Ovary (tissue), 9 donors: ENCODE results near the gene PLEKHA7. TPM values are rescaled to one million over a fixed set of nuclear protein-coding genes. Genes with fewer than 3 reads are reported as not detected.

ENCODE experiments used
- DNase-seq, 5 donors: peaks; one replicate each; pipeline ENCODE4 v3.0.0-alpha.2; 2019 to 2020
- H3K27ac ChIP-seq, 2 donors: fragments of 200-600 bp; one replicate each; pipeline versions ENCODE4 v1.5.1 to v1.8.0; 2019 to 2022
- H3K27me3 ChIP-seq: fragments of 200-600 bp; one replicate; pipeline ENCODE4 v1.8.0; 2022
- H3K36me3 ChIP-seq: fragments of 200-600 bp; sonication (generic); one replicate; pipeline ENCODE4 v1.5.1; 2019
- H3K4me1 ChIP-seq: one replicate; pipeline ENCODE4 v1.8.1; 2013; ENCODE audit warnings: mild to moderate bottlenecking, moderate library complexity; ENCODE audit not compliant: insufficient read depth
- H3K4me3 ChIP-seq: fragments of 200-600 bp; sonication (generic); one replicate; pipeline ENCODE4 v1.5.1; 2017
- H3K9me3 ChIP-seq, 2 donors: fragments of 200-600 bp in 1 of 2; sonication (generic) in 1 of 2; one replicate each; pipeline versions ENCODE4 v1.5.1 to v1.8.1; 2013 to 2019; ENCODE audit warnings: mild to moderate bottlenecking in 1 of 2, moderate library complexity in 1 of 2
- EP300 ChIP-seq: sonication (generic); formaldehyde crosslinking; IDR thresholded peaks from one replicate; pipeline ENCODE4 v1.6.1; 2017; ENCODE audit warnings: antibody characterized with exemption
- POLR2A ChIP-seq: fragments of 450-650 bp; IDR thresholded peaks from one replicate; pipeline ENCODE4 v1.6.1; 2017; ENCODE audit warnings: antibody characterized with exemption, mild to moderate bottlenecking, moderate library complexity
- WGBS, 3 donors: extraction: QIAGEN DNeasy Blood & Tissue Kit in 1 of 3; methylation state at CpG; one replicate each; pipeline versions ENCODE4 v1.1.5 to v1.1.7; 2013 to 2017; 5-methylcytosine and 5-hydroxymethylcytosine counted together
- intact Hi-C, 4 donors: fragments of 100-400 bp; cut with DNase I; formaldehyde crosslinking; loops; one replicate each; pipeline versions ENCODE4 v1.11.0 to v1.15.1; 2022 to 2023
- polyA plus RNA-seq, 2 donors: library from polyadenylated mRNA; stranded (reverse); fragments of 200-250 nt in 1 of 2; fragments of 350-450 nt in 1 of 2; fragmentation: Illumina TruSeq in 1 of 2; extraction: RNeasy Lipid Tissue Mini Kit (QIAGEN cat#74804) in 1 of 2; gene quantifications; one replicate each; pipeline ENCODE4 v1.2.3, GENCODE V29; 2013 to 2014
- total RNA-seq, 7 donors: library from RNA; depleted of rRNA in 2 of 7; stranded (reverse); fragments of >200 nt in 2 of 7; fragmentation: NEBNext Ultra II Directional in 3 of 7; extraction: Animal tissue kit (Norgen Biotek cat#: 25700) in 3 of 7; gene quantifications; one replicate each; pipeline versions ENCODE4 v1.1.0 to v1.2.4, GENCODE V29; 2016 to 2023
- TF ChIP-seq, protein P1 (sequence below), 3 donors: fragments of 450-650 bp in 2 of 3; fragments of 200-600 bp in 1 of 3; IDR thresholded peaks; one replicate each; pipeline versions ENCODE4 v1.5.1 to v1.8.0; 2016 to 2022; ENCODE audit warnings: antibody characterized with exemption in 3 of 3, mild to moderate bottlenecking in 1 of 3
- donor health status: DM: no; HTN: no; CAD: no; lungs with moderate emphysema.
- donor health status: DM: no; HTN: no; CAD: no.
- donor health status: Bipolar disorder and iron deficiency.
- donor health status: DM: yes; HTN: yes; CAD: no.
- donor health status: DM: no; HTN: no; CAD: no.
- donor health status: DM: yes; HTN: yes; CAD: no.

Gene PLEKHA7
- total and polyA plus RNA-seq, 9 donors, result 9.6 to 29.5 (median 15.9) TPM

DNA sequence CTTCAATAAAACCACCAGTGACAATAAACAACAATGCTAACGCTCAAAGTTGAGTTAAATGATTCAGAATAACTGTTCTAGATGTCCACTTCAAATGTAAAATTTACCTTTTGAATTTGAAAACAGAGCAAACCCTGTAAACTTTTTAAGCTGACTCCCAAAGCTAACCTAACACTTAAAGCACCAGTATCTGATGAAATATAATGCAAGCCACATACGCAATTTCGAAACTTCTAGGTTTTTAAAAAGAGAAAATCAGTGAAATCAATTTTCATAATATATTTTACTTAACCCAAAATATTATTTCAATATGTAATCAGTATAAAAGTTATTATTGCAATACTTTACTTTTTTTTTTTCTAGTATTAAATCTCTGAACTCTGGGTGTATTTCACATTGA lies 71.3 kb downstream of the PLEKHA7 start:
- no peak for DNase-seq
- 91 to 96% (median 93%) methylated on average over 3 of the region's 3 CpGs for WGBS, 3 donors
- intact Hi-C loops, result loop anchor here in 1 of 4 donors (10.0 kb wide), 1 partner anchor 122 kb away; no protein-coding TSS in a partner anchor
- no peak overlapping the region for H3K4me3 ChIP-seq
- H3K4me1 ChIP-seq, result no peaks in the 10 kb centered on the region
- H3K9me3 ChIP-seq, result no peaks in the 10 kb centered on the region
- H3K27me3 ChIP-seq, result no peaks in the 10 kb centered on the region
- no peaks in the 10 kb centered on the region for H3K36me3 ChIP-seq
- H3K27ac ChIP-seq, result no peak overlapping the region
- TF ChIP-seq, protein P1, sequence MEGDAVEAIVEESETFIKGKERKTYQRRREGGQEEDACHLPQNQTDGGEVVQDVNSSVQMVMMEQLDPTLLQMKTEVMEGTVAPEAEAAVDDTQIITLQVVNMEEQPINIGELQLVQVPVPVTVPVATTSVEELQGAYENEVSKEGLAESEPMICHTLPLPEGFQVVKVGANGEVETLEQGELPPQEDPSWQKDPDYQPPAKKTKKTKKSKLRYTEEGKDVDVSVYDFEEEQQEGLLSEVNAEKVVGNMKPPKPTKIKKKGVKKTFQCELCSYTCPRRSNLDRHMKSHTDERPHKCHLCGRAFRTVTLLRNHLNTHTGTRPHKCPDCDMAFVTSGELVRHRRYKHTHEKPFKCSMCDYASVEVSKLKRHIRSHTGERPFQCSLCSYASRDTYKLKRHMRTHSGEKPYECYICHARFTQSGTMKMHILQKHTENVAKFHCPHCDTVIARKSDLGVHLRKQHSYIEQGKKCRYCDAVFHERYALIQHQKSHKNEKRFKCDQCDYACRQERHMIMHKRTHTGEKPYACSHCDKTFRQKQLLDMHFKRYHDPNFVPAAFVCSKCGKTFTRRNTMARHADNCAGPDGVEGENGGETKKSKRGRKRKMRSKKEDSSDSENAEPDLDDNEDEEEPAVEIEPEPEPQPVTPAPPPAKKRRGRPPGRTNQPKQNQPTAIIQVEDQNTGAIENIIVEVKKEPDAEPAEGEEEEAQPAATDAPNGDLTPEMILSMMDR (IDR thresholded peaks at IDR 0.05), result no peak
- TF ChIP-seq EP300, result no peak
- TF ChIP-seq POLR2A, result no peak

DNA sequence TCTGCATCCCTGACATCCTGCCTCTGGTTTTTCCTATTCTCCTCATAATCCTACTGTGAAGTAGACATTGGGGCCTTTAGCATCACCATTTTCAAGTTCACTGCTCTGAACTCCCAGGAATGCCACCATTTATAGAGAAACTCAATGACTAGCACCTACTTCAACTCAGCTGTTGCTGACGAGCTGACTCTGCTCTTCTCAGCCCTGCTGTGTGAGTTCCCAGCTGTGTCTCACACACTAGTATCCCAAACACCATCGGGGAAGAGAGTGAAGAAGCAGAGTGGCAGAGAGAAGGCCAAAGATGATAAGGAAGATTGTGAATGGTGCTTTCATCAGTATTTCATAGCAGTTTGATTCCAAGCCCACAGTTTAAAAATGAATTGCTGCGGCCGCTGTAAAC lies 71.9 kb downstream of the PLEKHA7 start:
- H3K27ac ChIP-seq, result no peak overlapping the region
- no peaks in the 10 kb centered on the region for H3K9me3 ChIP-seq
- WGBS, 3 donors, result 66 to 77% (median 70%) methylated on average over 4 of the region's 4 CpGs
- no peak for DNase-seq
- intact Hi-C loops, result loop anchor here in 1 of 4 donors (10.0 kb wide), 1 partner anchor 122 kb away; no protein-coding TSS in a partner anchor
- H3K4me3 ChIP-seq, result no peak overlapping the region
- TF ChIP-seq POLR2A (no peak), EP300 (no peak)
- H3K4me1 ChIP-seq, result no peaks in the 10 kb centered on the region
- no peaks in the 10 kb centered on the region for H3K27me3 ChIP-seq
- H3K36me3 ChIP-seq, result no peaks in the 10 kb centered on the region

DNA sequence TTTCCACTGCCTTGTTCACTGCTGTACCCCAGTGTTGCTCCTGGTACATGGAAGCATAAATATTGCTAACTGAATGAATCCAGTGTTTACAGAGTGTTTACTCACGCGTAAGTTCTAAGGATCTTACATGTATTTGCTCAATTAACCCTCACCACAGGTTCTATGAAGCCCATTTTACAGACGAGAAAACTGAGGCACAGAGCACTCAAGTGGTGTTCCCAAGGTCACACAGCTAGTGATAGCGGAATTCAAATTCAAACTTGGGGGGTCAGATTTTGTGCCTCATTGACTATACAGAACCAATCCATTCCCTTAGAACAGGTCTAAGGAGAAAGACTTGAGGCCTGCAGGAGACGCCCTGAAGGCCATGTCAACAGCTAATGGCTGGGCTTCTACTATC lies 72.3 kb downstream of the PLEKHA7 start:
- TF ChIP-seq POLR2A, result no peak
- no peak for TF ChIP-seq EP300
- TF ChIP-seq, protein P1 (IDR thresholded peaks at IDR 0.05), result no peak
- no peak overlapping the region for H3K4me3 ChIP-seq
- H3K4me1 ChIP-seq, result no peaks in the 10 kb centered on the region
- no peaks in the 10 kb centered on the region for H3K36me3 ChIP-seq
- no peak overlapping the region for H3K27ac ChIP-seq
- intact Hi-C loops, result loop anchor here in 1 of 4 donors (10.0 kb wide), 1 partner anchor 123 kb away; no protein-coding TSS in a partner anchor
- DNase-seq, result no peak
- H3K27me3 ChIP-seq, result no peaks in the 10 kb centered on the region
- H3K9me3 ChIP-seq, result no peaks in the 10 kb centered on the region
- WGBS, 3 donors, result 78% methylated on average over 5 of the region's 5 CpGs

DNA sequence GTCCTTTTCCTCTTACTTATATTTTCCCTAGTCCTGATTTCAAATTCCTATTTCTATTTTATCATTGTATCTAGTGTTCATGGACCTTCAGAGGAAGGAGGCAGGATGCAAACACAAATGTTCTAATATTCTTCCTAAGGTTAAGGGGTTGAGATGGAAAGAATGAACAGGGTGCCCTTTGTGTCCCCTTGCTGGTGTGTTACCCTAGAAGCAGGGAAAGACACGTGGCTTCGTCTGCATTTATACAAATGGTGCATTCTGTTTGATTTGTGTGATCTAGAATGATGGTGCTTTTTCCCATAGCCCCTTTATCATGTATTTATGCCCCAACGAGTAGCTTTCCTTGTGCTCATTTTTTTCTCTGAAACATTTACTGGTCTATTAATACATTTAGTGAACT lies 76.2 kb downstream of the PLEKHA7 start:
- H3K36me3 ChIP-seq, result no peaks in the 10 kb centered on the region
- 65 to 75% (median 69%) methylated on average over 3 of the region's 3 CpGs for WGBS, 3 donors
- no peak for DNase-seq
- no peaks in the 10 kb centered on the region for H3K27me3 ChIP-seq
- no peaks in the 10 kb centered on the region for H3K9me3 ChIP-seq
- H3K27ac ChIP-seq, result no peak overlapping the region
- H3K4me3 ChIP-seq, result no peak overlapping the region
- TF ChIP-seq, protein P1 (IDR thresholded peaks at IDR 0.05), result no peak
- TF ChIP-seq POLR2A (no peak), EP300 (no peak)
- H3K4me1 ChIP-seq, result peaks cover 9% of the 10 kb centered on the region
- intact Hi-C loops, result no loop called here

DNA sequence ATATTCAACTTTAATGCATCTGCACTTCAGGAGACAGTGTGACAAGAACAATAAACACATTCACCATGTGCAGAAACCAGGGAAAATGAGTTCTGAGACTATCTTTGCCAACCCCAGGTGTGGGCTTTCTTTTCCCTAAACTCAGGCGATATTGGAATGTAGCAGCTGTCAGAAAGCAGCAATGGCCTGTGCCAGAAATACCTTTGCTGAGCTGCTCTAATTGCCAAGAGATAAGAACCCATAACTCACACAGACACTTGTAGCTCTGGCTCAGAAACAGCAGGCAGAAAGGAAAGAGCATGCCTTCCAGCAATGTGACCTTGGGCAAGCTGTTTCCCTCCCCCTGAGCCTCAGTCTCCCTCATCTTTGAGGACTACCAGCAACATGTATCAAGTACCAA lies 77.6 kb downstream of the PLEKHA7 start:
- DNase-seq, result no peak
- WGBS, 3 donors, result 4 to 8% (median 5%) methylated on average over 1 of the region's 1 CpG
- Histone ChIP-seq H3K4me1 (peaks cover 9% of the 10 kb centered on the region), H3K27ac (no peak overlapping the region), H3K27me3 (no peaks in the 10 kb centered on the region), H3K4me3 (no peak overlapping the region), H3K9me3 (no peaks in the 10 kb centered on the region), H3K36me3 (no peaks in the 10 kb centered on the region)
- intact Hi-C loops, result no loop called here
- TF ChIP-seq EP300 (no peak), POLR2A (no peak)
- TF ChIP-seq, protein P1 (IDR thresholded peaks at IDR 0.05), result no peak
